ENCODE data around the gene ASIC3.

Gene ASIC3

DNA sequence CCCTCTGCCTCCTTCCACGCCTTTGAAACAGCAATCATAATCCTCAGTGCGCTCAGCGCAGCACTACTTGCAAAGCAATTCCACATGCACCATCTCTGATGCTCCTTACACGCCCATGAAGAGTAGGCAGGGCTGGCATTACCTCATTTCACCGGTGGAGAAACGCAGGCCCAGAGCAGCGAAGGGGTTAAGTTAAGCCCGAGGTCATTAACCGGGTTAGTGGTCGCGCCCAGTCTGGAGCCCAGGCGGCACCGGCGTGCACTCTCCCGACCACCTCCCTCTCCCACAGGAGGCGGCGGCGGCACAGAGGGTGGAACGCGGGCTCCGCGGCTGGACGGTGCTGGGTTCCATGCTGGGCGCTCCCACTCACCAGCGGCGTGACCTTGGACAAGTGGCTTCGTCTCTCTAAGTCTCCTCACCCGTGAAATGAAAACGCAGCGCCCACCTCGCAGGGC, 31.8 kb downstream of the ASIC3 start:
- peak overlapping the region; percentile 82 for H3K4me3 ChIP-seq (ENCODE audit: insufficient read depth, low read depth, low read length)
- peaks cover 7% of the 10 kb centered on the region for H3K36me3 ChIP-seq (ENCODE audit: control insufficient read depth, insufficient read depth, low read length)

DNA sequence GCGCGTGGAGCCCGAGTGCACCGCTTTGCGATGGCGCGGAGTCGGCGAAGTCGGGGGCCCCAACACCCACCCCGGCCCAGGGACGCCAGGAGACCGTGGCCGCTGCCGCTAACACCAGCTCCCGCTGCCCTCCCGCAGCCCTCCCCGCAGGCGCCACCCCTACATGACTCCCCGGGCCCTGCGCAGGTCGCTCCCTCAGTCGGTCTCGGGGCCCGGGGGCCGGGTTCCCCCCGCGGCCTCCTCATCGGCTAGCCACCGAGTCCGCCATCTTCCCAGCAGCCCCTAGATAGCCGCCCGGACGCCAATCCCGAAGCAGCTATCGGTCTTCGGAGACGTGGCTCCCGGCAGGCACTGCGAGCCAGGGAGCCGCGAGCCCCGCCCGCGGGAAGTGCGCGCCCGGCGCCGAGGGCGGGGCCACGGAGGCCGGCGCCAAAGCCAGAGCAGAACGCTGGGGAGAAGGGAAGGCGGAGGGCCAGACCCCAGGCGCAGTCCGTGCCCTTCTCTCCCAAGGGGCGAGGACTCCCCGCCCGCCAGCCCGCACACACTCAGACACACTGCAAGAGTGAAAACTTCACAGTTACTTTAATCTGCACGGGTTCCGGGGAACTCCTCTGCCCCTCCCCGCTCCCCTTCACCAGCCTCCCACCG, 32.3 kb downstream of the ASIC3 start, which contains the start of gene FASTK:
Gene FASTK, minus strand, starts transcription at position 288 of the 648 bp plus-strand sequence. Its CDS starts 43 bp downstream, at position 245.
- Histone ChIP-seq H3K4me3 (ENCODE audit: insufficient read depth, low read depth, low read length) (peak within 1 kb of the TSS; percentile 82), H3K36me3 (ENCODE audit: control insufficient read depth, insufficient read depth, low read length) (peaks cover 5% of the 10 kb centered on the region), H3K4me1 (ENCODE audit: control insufficient read depth, insufficient read depth, low read length) (peaks cover 42% of the 10 kb centered on the region), H3K27ac (ENCODE audit: insufficient read depth, low read depth, low read length, poor library complexity, severe bottlenecking) (no peak within 1 kb of the TSS), H3K9me3 (ENCODE audit: control insufficient read depth, low read length) (no peaks in the 10 kb centered on the region), H3K27me3 (ENCODE audit: control insufficient read depth, insufficient read depth, low read length, poor library complexity, severe bottlenecking) (peaks cover 12% of the 10 kb centered on the region)
- WGBS, 2 experiments, result 1% methylated on average over 66 of the region's 66 CpGs

More for the DNA sequence above, 31.8 kb downstream of the ASIC3 start:
- Histone ChIP-seq H3K9me3 (ENCODE audit: control insufficient read depth, low read length) (no peaks in the 10 kb centered on the region), H3K27me3 (ENCODE audit: control insufficient read depth, insufficient read depth, low read length, poor library complexity, severe bottlenecking) (peaks cover 12% of the 10 kb centered on the region), H3K4me1 (ENCODE audit: control insufficient read depth, insufficient read depth, low read length) (peaks cover 38% of the 10 kb centered on the region), H3K27ac (ENCODE audit: insufficient read depth, low read depth, low read length, poor library complexity, severe bottlenecking) (no peak overlapping the region)
- WGBS, 2 experiments, result 3% methylated on average over 31 of the region's 31 CpGs

DNA sequence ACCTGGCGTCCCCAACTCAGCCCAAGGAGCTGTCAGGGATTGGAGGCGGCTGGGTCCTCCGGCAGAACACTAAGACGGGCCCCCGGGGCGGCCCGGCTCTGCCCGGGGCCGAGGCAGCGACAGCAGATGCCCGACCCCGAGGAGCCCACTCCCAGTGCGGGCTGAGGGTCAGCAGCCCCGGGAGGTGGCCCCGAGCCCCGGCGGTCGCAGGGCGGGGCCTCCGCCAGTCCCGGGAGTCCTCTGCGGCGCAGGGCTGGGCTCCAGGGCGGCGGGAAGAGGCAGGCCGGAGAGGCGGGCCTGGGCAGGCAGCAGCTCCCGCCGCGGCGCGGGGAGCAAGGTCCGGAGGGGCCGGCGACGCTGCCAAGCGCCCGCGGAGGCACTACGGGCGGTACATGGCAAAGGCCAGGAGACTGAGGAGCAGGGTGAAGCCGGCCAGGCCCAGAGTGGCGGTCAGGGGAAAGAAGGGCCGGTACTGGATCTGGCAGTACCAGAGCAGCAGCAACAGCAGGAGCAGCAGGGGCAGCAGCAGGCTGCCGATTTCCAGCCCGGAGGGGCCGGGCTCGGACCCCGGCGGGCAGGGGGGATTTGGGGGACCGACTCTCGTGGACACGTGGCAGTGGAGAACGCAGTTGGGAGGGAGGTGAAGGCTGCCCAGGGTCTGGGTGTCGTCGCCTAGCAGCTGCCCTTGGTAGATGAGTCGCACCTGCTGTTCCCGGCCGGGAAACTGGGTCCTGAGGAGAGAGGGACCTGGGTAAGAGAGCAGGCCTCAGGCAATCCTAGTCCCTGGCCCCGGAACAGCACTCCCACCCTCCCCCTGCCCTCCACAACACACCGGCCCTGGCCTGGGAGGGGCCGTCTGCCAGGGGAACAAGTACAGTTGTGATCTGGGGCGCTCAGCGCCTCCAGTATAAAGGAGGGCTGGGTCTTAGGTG, 33.1 kb downstream of the ASIC3 start:
- no peaks in the 10 kb centered on the region for H3K36me3 ChIP-seq (ENCODE audit: control insufficient read depth, insufficient read depth, low read length)
- H3K27ac ChIP-seq (ENCODE audit: insufficient read depth, low read depth, low read length, poor library complexity, severe bottlenecking), result no peak overlapping the region
- no peaks in the 10 kb centered on the region for H3K9me3 ChIP-seq (ENCODE audit: control insufficient read depth, low read length)
- peaks cover 12% of the 10 kb centered on the region for H3K27me3 ChIP-seq (ENCODE audit: control insufficient read depth, insufficient read depth, low read length, poor library complexity, severe bottlenecking)
- peak overlapping the region; percentile 82 for H3K4me3 ChIP-seq (ENCODE audit: insufficient read depth, low read depth, low read length)
- 39 to 42% methylated on average over 64 of the region's 64 CpGs for WGBS, 2 experiments
- peaks cover 42% of the 10 kb centered on the region for H3K4me1 ChIP-seq (ENCODE audit: control insufficient read depth, insufficient read depth, low read length)

DNA sequence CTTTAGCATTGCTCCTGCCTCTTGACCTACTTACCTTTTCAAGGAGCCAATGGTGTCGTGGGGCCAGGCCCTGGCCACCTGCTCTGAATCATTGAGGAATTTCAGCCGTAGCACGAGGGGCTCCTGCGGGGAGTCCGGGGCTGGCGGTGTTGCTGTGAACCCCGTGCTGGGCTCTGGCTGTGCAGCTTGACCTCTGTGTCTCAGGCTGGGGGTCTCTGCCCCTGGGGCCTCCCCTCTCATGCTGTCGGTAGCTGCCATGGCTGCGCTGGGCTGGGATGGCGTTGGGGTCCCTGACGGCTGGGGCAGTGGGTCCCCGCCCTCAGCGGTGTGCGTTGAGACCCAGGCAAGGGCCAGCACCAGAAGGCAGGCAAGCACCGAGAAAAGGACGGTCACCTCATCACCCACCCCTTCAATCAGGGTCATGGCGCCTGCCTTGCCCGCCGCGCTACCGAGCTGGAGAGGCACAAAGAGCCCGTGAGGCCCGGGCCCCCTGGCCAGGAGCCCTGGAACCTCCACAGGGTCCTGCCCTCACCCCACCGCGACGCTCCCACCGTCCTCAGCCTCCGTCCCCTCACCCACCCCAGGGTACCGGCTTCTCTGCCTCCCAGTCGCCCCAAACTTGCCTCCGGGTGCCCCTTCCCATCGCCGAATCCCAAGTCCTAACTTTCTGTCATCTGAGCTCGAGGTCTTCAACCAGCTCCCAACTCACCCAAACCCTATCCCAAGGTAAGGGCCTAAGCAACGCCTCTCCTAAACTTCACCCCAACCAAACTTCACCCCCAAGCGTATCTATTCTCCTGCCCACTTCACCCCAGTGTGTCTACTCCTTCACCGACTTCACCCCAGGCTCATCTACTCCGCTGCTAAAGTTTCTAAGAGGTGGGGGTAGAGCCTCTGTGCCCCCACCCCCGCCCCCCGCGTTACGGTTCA, 34.1 kb downstream of the ASIC3 start:
- no peaks in the 10 kb centered on the region for H3K36me3 ChIP-seq (ENCODE audit: control insufficient read depth, insufficient read depth, low read length)
- H3K4me3 ChIP-seq (ENCODE audit: insufficient read depth, low read depth, low read length), result peak overlapping the region; percentile 85
- no peak overlapping the region for H3K27ac ChIP-seq (ENCODE audit: insufficient read depth, low read depth, low read length, poor library complexity, severe bottlenecking)
- no peaks in the 10 kb centered on the region for H3K9me3 ChIP-seq (ENCODE audit: control insufficient read depth, low read length)
- peaks cover 12% of the 10 kb centered on the region for H3K27me3 ChIP-seq (ENCODE audit: control insufficient read depth, insufficient read depth, low read length, poor library complexity, severe bottlenecking)
- WGBS, 2 experiments, result 69 to 72% methylated on average over 40 to 42 of the region's 42 CpGs
- H3K4me1 ChIP-seq (ENCODE audit: control insufficient read depth, insufficient read depth, low read length), result peaks cover 42% of the 10 kb centered on the region

DNA sequence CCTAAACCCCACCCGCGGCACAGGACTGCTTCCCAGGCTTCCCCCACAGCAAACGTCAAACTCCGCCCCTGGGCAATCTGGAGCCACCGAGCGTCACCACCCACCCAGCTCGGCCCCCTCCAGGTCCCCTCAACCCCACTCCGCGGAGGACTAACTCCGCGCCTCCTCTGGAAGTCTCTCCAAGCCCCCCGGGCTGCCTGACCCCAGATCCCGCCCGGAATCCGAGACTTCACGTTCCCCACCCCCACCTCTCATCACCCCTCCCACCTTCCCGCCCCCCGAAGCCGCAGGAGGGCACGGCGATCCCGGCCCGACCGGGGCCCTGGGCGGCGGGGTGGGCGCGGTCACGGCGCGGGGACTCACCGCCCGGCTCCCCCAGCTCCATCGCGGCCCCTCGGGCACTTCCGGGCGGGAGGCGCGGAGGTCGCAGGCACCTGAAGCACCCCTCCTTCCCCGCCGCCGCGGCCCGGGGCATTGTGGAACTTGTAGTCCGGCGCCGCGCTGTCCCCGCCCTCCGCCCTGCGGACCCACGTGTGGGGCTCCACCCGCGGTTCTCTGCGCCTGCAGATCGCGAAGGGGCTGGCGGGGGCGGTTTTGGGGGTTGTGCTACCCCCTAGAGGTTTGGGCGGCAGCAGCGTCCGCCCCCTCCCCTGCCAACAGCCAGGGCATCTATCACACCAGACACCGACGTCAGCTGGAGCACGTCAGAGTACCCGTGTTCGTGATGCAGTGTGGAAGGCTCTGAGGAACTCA, 34.9 kb downstream of the ASIC3 start, which contains the start of gene TMUB1:
Gene TMUB1, minus strand, starts transcription at position 423 of the 753 bp plus-strand sequence. CDS start 930 bp downstream, outside the sequence.
- H3K4me3 ChIP-seq (ENCODE audit: insufficient read depth, low read depth, low read length), result peak within 1 kb of the TSS; percentile 85
- H3K36me3 ChIP-seq (ENCODE audit: control insufficient read depth, insufficient read depth, low read length), result no peaks in the 10 kb centered on the region
- H3K27me3 ChIP-seq (ENCODE audit: control insufficient read depth, insufficient read depth, low read length, poor library complexity, severe bottlenecking), result peaks cover 19% of the 10 kb centered on the region
- no peaks in the 10 kb centered on the region for H3K9me3 ChIP-seq (ENCODE audit: control insufficient read depth, low read length)
- H3K4me1 ChIP-seq (ENCODE audit: control insufficient read depth, insufficient read depth, low read length), result peaks cover 50% of the 10 kb centered on the region
- 1% methylated on average over 69 of the region's 69 CpGs for WGBS, 2 experiments
- no peak within 1 kb of the TSS for H3K27ac ChIP-seq (ENCODE audit: insufficient read depth, low read depth, low read length, poor library complexity, severe bottlenecking)

DNA sequence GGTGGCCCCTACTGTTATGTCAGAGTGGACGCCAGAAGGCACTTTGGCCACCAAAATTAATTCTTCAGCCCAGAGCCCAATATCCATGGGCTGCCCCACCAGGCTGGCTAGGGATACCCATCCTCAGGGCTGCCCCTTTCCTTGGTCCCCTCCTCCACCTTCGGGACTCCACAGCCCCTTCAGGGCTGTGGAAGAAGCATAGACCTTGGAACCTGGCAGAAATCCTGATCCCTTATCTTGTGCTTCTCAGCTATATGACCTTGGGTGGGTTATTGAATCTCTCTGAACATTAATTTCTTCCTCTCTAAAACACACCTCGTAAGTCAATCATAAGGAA, 35.5 kb downstream of the ASIC3 start:
- H3K9me3 ChIP-seq (ENCODE audit: control insufficient read depth, low read length), result no peaks in the 10 kb centered on the region
- H3K27ac ChIP-seq (ENCODE audit: insufficient read depth, low read depth, low read length, poor library complexity, severe bottlenecking), result no peak overlapping the region
- H3K4me1 ChIP-seq (ENCODE audit: control insufficient read depth, insufficient read depth, low read length), result peaks cover 51% of the 10 kb centered on the region
- H3K27me3 ChIP-seq (ENCODE audit: control insufficient read depth, insufficient read depth, low read length, poor library complexity, severe bottlenecking), result peaks cover 23% of the 10 kb centered on the region
- H3K36me3 ChIP-seq (ENCODE audit: control insufficient read depth, insufficient read depth, low read length), result no peaks in the 10 kb centered on the region
- WGBS, 2 experiments, result 8 to 9% methylated on average over 2 of the region's 3 CpGs
- H3K4me3 ChIP-seq (ENCODE audit: insufficient read depth, low read depth, low read length), result peak overlapping the region; percentile 85

DNA sequence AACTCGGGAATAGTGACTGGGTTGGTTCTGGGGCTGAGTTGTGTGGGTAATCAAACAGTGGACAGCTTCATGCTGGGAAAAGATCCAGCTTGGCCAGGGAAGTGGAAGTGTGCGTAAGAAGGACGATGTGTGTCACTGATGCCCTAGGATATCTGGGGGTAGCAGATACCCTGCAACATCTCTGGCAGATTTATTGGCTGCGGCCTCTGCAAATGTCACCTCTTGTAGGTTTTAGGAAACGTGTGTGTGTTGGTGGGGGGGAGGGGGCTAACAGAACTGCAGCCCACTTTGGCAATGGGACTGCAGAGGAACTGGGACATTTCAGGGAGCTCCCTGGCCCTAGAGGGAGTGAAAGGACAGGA, 37.0 kb downstream of the ASIC3 start:
- H3K27me3 ChIP-seq (ENCODE audit: control insufficient read depth, insufficient read depth, low read length, poor library complexity, severe bottlenecking), result peaks cover 23% of the 10 kb centered on the region
- no peaks in the 10 kb centered on the region for H3K36me3 ChIP-seq (ENCODE audit: control insufficient read depth, insufficient read depth, low read length)
- H3K4me3 ChIP-seq (ENCODE audit: insufficient read depth, low read depth, low read length), result peak overlapping the region; percentile 52
- no peaks in the 10 kb centered on the region for H3K9me3 ChIP-seq (ENCODE audit: control insufficient read depth, low read length)
- WGBS, 2 experiments, result 41 to 43% methylated on average over 5 of the region's 5 CpGs
- H3K4me1 ChIP-seq (ENCODE audit: control insufficient read depth, insufficient read depth, low read length), result peaks cover 51% of the 10 kb centered on the region
- no peak overlapping the region for H3K27ac ChIP-seq (ENCODE audit: insufficient read depth, low read depth, low read length, poor library complexity, severe bottlenecking)

DNA sequence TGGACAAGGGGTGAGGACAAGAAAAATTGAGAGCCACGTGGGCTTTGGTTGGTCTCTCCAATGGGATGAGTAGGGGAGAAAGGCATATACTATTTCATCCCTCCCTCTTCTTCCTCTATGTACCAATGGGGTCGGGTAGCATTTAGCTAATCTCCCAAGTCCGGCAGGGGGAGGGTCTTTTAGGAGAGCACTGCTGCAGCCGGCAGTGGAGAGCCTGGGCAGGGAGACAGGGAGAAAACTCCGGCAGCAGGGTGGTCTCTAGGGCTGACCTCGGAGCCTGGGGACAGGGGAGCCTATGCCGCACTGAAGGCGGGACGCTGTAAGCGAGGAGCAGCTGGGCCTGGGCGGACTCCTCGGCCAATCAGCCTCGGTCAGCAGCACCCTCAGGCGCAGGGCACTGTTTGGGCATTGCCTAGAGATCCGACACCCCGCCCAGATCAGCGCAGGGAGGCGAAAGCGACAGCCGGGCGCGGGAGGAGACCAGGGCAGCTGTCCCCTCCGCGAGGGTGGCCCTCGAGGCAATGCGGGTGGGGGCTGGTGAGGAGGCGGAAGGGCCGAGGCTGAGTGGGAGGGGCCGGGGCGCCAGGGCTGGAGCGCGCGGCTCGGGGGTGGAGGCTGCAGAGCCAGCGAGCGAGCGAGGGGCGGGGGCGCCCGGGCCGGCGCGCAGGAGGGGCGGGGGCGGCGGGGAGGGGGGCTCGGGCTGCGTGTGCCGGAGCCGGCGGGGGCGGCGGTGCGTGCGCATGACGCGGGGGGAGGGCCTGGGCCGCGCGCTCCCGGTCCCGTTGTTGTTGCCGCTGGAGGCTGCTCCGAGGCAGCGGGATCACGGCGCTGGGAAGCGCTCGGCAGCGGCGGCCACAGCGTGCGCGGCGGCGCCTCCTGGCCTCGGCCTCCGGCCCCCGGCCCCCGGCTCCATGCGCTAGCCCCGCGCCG, 37.6 kb downstream of the ASIC3 start, which contains the start of gene AGAP3:
Gene AGAP3, plus strand, starts transcription at position 785 of the 930 bp plus-strand sequence. CDS start 267 bp downstream, outside the sequence.
- Histone ChIP-seq H3K36me3 (ENCODE audit: control insufficient read depth, insufficient read depth, low read length) (no peaks in the 10 kb centered on the region), H3K9me3 (ENCODE audit: control insufficient read depth, low read length) (no peaks in the 10 kb centered on the region), H3K27ac (ENCODE audit: insufficient read depth, low read depth, low read length, poor library complexity, severe bottlenecking) (peak within 1 kb of the TSS; percentile 89), H3K4me3 (ENCODE audit: insufficient read depth, low read depth, low read length) (peak within 1 kb of the TSS; percentile 85), H3K27me3 (ENCODE audit: control insufficient read depth, insufficient read depth, low read length, poor library complexity, severe bottlenecking) (peaks cover 23% of the 10 kb centered on the region), H3K4me1 (ENCODE audit: control insufficient read depth, insufficient read depth, low read length) (peaks cover 51% of the 10 kb centered on the region)
- WGBS, 2 experiments, result 0% methylated on average over 83 to 84 of the region's 84 CpGs

Data from ectodermal cell (in vitro differentiated cells).